Limb (tissue), 2 donors: ENCODE results near the gene HNRNPK.
"Not testable (repeated sequence)": the region's sequence is repeated elsewhere in the genome, so short reads cannot be mapped to it uniquely, and the experiment has no call there.

ENCODE experiments used
- DNase-seq, 2 donors: peaks; one replicate each; pipeline ENCODE4 v3.0.0-alpha.2; 2016; ENCODE audit errors: extremely low spot score in 2 of 2

The HNRNPK gene

GRCh38 chr9:83977196-83977595 is 2.8 kb downstream of the HNRNPK start:
- no peak for DNase-seq

GRCh38 chr9:83976372-83976771 is 3.6 kb downstream of the HNRNPK start:
- no peak for DNase-seq

- no peak for DNase-seq
These were observed 4.7 kb downstream of the HNRNPK start for GRCh38 chr9:83975300-83975699.

GRCh38 chr9:83972286-83972685 is 7.7 kb downstream of the HNRNPK start:
- no peak for DNase-seq

- no peak for DNase-seq
These were observed 8.5 kb downstream of the HNRNPK start for GRCh38 chr9:83971485-83971884.

GRCh38 chr9:83969602-83970001 is 10.4 kb downstream of the HNRNPK start:
- no peak for DNase-seq

- no peak for DNase-seq
These were observed 12.9 kb downstream of the HNRNPK start for GRCh38 chr9:83967073-83967472.

GRCh38 chr9:83966209-83966582 is 13.8 kb downstream of the HNRNPK start:
- no peak for DNase-seq

- DNase-seq: no peak
These were observed 14.4 kb downstream of the HNRNPK start for GRCh38 chr9:83965350-83966208.

GRCh38 chr9:83964973-83965349 is 15.1 kb downstream of the HNRNPK start:
- DNase-seq: no peak

- DNase-seq: no peak
These were observed 17.9 kb downstream of the HNRNPK start for GRCh38 chr9:83962165-83962564.

- no peak for DNase-seq
These were observed 19.0 kb downstream of the HNRNPK start for GRCh38 chr9:83960991-83961390.

- no peak for DNase-seq
These were observed 21.0 kb downstream of the HNRNPK start for GRCh38 chr9:83959061-83959460.

GRCh38 chr9:83957248-83957513 is 22.8 kb downstream of the HNRNPK start:
- no peak for DNase-seq

- peak; percentile 71 to 85 for DNase-seq
These were observed 23.4 kb downstream of the HNRNPK start for GRCh38 chr9:83956436-83957247.

GRCh38 chr9:83956086-83956435 is 24.0 kb downstream of the HNRNPK start:
- DNase-seq: peak in 1 of 2 donors; percentile 66

GRCh38 chr9:83948096-83948495 is 31.9 kb downstream of the HNRNPK start:
- not testable (repeated sequence) for DNase-seq

GRCh38 chr9:83940590-83941303 is 39.3 kb downstream of the HNRNPK start:
- DNase-seq: no peak

GRCh38 chr9:83937861-83938455 is 42.1 kb downstream of the HNRNPK start:
- DNase-seq: peak in 1 of 2 donors; percentile 57

- DNase-seq: no peak
These were observed 43.5 kb downstream of the HNRNPK start for GRCh38 chr9:83936523-83936922.

GRCh38 chr9:83935276-83935935 is 44.6 kb downstream of the HNRNPK start:
- no peak for DNase-seq
